OCI-LY7 (cell line): ENCODE data around the gene MALL.
"Not testable (repeated sequence)": the region's sequence is repeated elsewhere in the genome, so short reads cannot be mapped to it uniquely, and the experiment has no call there.

Experiments used
- CTCF ChIP-seq: fragments of 200-600 bp; sonication (generic); conservative IDR thresholded peaks from 2 replicates; pipeline ENCODE4 v1.5.1; 2014; ENCODE audit warnings: mild to moderate bottlenecking, antibody characterized with exemption, low read length, moderate library complexity, mixed read lengths
- EZH2phosphoT487 ChIP-seq: fragments of 200-600 bp; sonication (generic); IDR thresholded peaks from 2 replicates; pipeline ENCODE4 v1.6.1; 2018; ENCODE audit warnings: low read depth, borderline replicate concordance, mild to moderate bottlenecking, mixed run types, antibody characterized with exemption, low read length, moderate library complexity, mixed read lengths

- TF ChIP-seq CTCF, EZH2phosphoT487: not testable (repeated sequence)
Observed at GRCh38 chr2:110058034-110058433, 57.6 kb downstream of the MALL start.
